Measurements from ENCODE around the gene DAAM2. TPM values are rescaled to one million over a fixed set of nuclear protein-coding genes. Genes with fewer than 3 reads are reported as not detected.

The DAAM2 gene
- total and polyA plus RNA-seq, 3 experiments from 2014 or later, result not detected

- Histone ChIP-seq H3K4me1 (ENCODE audit: insufficient read depth, low read length) (no peaks in the 10 kb centered on the region), H3K9me3 (ENCODE audit: low read length) (no peaks in the 10 kb centered on the region), H3K36me3 (ENCODE audit: insufficient read depth, low read length) (no peaks in the 10 kb centered on the region), H3K4me3 (ENCODE audit: low read length) (no peak overlapping the region), H3K27me3 (ENCODE audit: insufficient read depth, low read length, poor library complexity, severe bottlenecking) (no peaks in the 10 kb centered on the region), H3K27ac (ENCODE audit: low read depth, low read length) (no peak overlapping the region)
- H3K27me3 Mint-ChIP-seq, result peaks cover 6 to 9% of the 10 kb centered on the region in 2 donors
- peaks cover 0 to 2% (median 0%) of the 10 kb centered on the region in 5 donors for H3K9me3 Mint-ChIP-seq
- H3K36me3 Mint-ChIP-seq, result no peaks in the 10 kb centered on the region
- ChIA-PET CTCF (no interaction called here), POLR2A (no interaction called here)
- H3K4me3 Mint-ChIP-seq, result no peak overlapping the region
- no peak overlapping the region for H3K27ac Mint-ChIP-seq
- no peaks in the 10 kb centered on the region for H3K4me1 Mint-ChIP-seq
- no peak for DNase-seq
These were observed 31.8 kb upstream of the DAAM2 start for GRCh38 chr6:39760226-39760952.

- no peak overlapping the region for H3K27ac ChIP-seq (ENCODE audit: low read depth, low read length)
- ChIA-PET POLR2A (no interaction called here), CTCF (no interaction called here)
- H3K9me3 Mint-ChIP-seq, result peaks cover 0 to 4% (median 0%) of the 10 kb centered on the region in 5 donors
- H3K9me3 ChIP-seq (ENCODE audit: low read length), result no peaks in the 10 kb centered on the region
- no peak overlapping the region for H3K4me3 ChIP-seq (ENCODE audit: low read length)
- no peaks in the 10 kb centered on the region for H3K4me1 Mint-ChIP-seq
- no peak overlapping the region for H3K27ac Mint-ChIP-seq
- no peaks in the 10 kb centered on the region for H3K36me3 Mint-ChIP-seq
- H3K27me3 ChIP-seq (ENCODE audit: insufficient read depth, low read length, poor library complexity, severe bottlenecking), result no peaks in the 10 kb centered on the region
- peaks cover 9 to 10% of the 10 kb centered on the region in 2 donors for H3K27me3 Mint-ChIP-seq
- no peak for DNase-seq
- H3K4me3 Mint-ChIP-seq, result no peak overlapping the region
- no peaks in the 10 kb centered on the region for H3K36me3 ChIP-seq (ENCODE audit: insufficient read depth, low read length)
- no peaks in the 10 kb centered on the region for H3K4me1 ChIP-seq (ENCODE audit: insufficient read depth, low read length)
These were observed 26.6 kb upstream of the DAAM2 start for GRCh38 chr6:39765508-39766065.

- H3K27me3 Mint-ChIP-seq, result peaks cover 5 to 10% of the 10 kb centered on the region in 2 donors
- H3K4me3 Mint-ChIP-seq, result no peak overlapping the region
- Histone ChIP-seq H3K27me3 (ENCODE audit: insufficient read depth, low read length, poor library complexity, severe bottlenecking) (no peaks in the 10 kb centered on the region), H3K36me3 (ENCODE audit: insufficient read depth, low read length) (no peaks in the 10 kb centered on the region), H3K4me3 (ENCODE audit: low read length) (no peak overlapping the region), H3K9me3 (ENCODE audit: low read length) (no peaks in the 10 kb centered on the region), H3K27ac (ENCODE audit: low read depth, low read length) (no peak overlapping the region), H3K4me1 (ENCODE audit: insufficient read depth, low read length) (no peaks in the 10 kb centered on the region)
- H3K27ac Mint-ChIP-seq, result no peak overlapping the region
- ChIA-PET POLR2A (no interaction called here), CTCF (no interaction called here)
- no peaks in the 10 kb centered on the region for H3K4me1 Mint-ChIP-seq
- no peaks in the 10 kb centered on the region for H3K36me3 Mint-ChIP-seq
- peaks cover 0 to 2% (median 0%) of the 10 kb centered on the region in 5 donors for H3K9me3 Mint-ChIP-seq
- no peak for DNase-seq
These were observed 23.2 kb upstream of the DAAM2 start for GRCh38 chr6:39769012-39769411.

- Mint-ChIP-seq H3K27ac (no peak overlapping the region), H3K4me3 (no peak overlapping the region), H3K9me3 (peaks cover 0 to 2% (median 0%) of the 10 kb centered on the region in 5 donors), H3K4me1 (no peaks in the 10 kb centered on the region), H3K36me3 (no peaks in the 10 kb centered on the region), H3K27me3 (peaks cover 8 to 12% of the 10 kb centered on the region in 2 donors)
- Histone ChIP-seq H3K4me1 (ENCODE audit: insufficient read depth, low read length) (no peaks in the 10 kb centered on the region), H3K27ac (ENCODE audit: low read depth, low read length) (no peak overlapping the region), H3K27me3 (ENCODE audit: insufficient read depth, low read length, poor library complexity, severe bottlenecking) (no peaks in the 10 kb centered on the region), H3K36me3 (ENCODE audit: insufficient read depth, low read length) (no peaks in the 10 kb centered on the region), H3K9me3 (ENCODE audit: low read length) (no peaks in the 10 kb centered on the region), H3K4me3 (ENCODE audit: low read length) (no peak overlapping the region)
- CTCF ChIA-PET, result no interaction called here
- POLR2A ChIA-PET, result no interaction called here
- no peak for DNase-seq
These were observed 21.7 kb upstream of the DAAM2 start for GRCh38 chr6:39770446-39770845.

- Histone ChIP-seq H3K27me3 (ENCODE audit: insufficient read depth, low read length, poor library complexity, severe bottlenecking) (no peaks in the 10 kb centered on the region), H3K4me3 (ENCODE audit: low read length) (no peak overlapping the region), H3K27ac (ENCODE audit: low read depth, low read length) (no peak overlapping the region), H3K36me3 (ENCODE audit: insufficient read depth, low read length) (no peaks in the 10 kb centered on the region), H3K4me1 (ENCODE audit: insufficient read depth, low read length) (no peaks in the 10 kb centered on the region), H3K9me3 (ENCODE audit: low read length) (no peaks in the 10 kb centered on the region)
- H3K36me3 Mint-ChIP-seq, result no peaks in the 10 kb centered on the region
- H3K27ac Mint-ChIP-seq, result no peak overlapping the region
- POLR2A ChIA-PET, result no interaction called here
- no peak overlapping the region for H3K4me3 Mint-ChIP-seq
- H3K9me3 Mint-ChIP-seq, result no peaks in the 10 kb centered on the region
- H3K4me1 Mint-ChIP-seq, result no peaks in the 10 kb centered on the region
- DNase-seq, result no peak
- peaks cover 8% of the 10 kb centered on the region in 2 donors for H3K27me3 Mint-ChIP-seq
- CTCF ChIA-PET, result no interaction called here
These were observed 19.5 kb upstream of the DAAM2 start for GRCh38 chr6:39772559-39773273.

- H3K27me3 ChIP-seq (ENCODE audit: insufficient read depth, low read length, poor library complexity, severe bottlenecking), result no peaks in the 10 kb centered on the region
- Mint-ChIP-seq H3K9me3 (no peaks in the 10 kb centered on the region), H3K4me1 (no peaks in the 10 kb centered on the region), H3K4me3 (no peak overlapping the region), H3K27me3 (peaks cover 8% of the 10 kb centered on the region in 2 donors), H3K27ac (no peak overlapping the region), H3K36me3 (no peaks in the 10 kb centered on the region)
- H3K4me1 ChIP-seq (ENCODE audit: insufficient read depth, low read length), result no peaks in the 10 kb centered on the region
- no peaks in the 10 kb centered on the region for H3K36me3 ChIP-seq (ENCODE audit: insufficient read depth, low read length)
- POLR2A ChIA-PET, result no interaction called here
- CTCF ChIA-PET, result no interaction called here
- no peak overlapping the region for H3K27ac ChIP-seq (ENCODE audit: low read depth, low read length)
- DNase-seq, result no peak
- no peak overlapping the region for H3K4me3 ChIP-seq (ENCODE audit: low read length)
- no peaks in the 10 kb centered on the region for H3K9me3 ChIP-seq (ENCODE audit: low read length)
These were observed 18.4 kb upstream of the DAAM2 start for GRCh38 chr6:39773782-39774181.

- H3K4me1 Mint-ChIP-seq, result no peaks in the 10 kb centered on the region
- no peaks in the 10 kb centered on the region for H3K9me3 Mint-ChIP-seq
- peaks cover 2 to 4% of the 10 kb centered on the region in 2 donors for H3K27me3 Mint-ChIP-seq
- no peak overlapping the region for H3K4me3 Mint-ChIP-seq
- no peak overlapping the region for H3K27ac ChIP-seq (ENCODE audit: low read depth, low read length)
- no peaks in the 10 kb centered on the region for H3K36me3 ChIP-seq (ENCODE audit: insufficient read depth, low read length)
- no peaks in the 10 kb centered on the region for H3K4me1 ChIP-seq (ENCODE audit: insufficient read depth, low read length)
- H3K9me3 ChIP-seq (ENCODE audit: low read length), result no peaks in the 10 kb centered on the region
- no peak for DNase-seq
- CTCF ChIA-PET, result interaction anchor here (1.3 kb wide), 1 partner anchor 8 kb away, joined by 3 read pairs; no protein-coding TSS in a partner anchor
- no peak overlapping the region for H3K27ac Mint-ChIP-seq
- H3K36me3 Mint-ChIP-seq, result no peaks in the 10 kb centered on the region
- POLR2A ChIA-PET, result no interaction called here
- H3K27me3 ChIP-seq (ENCODE audit: insufficient read depth, low read length, poor library complexity, severe bottlenecking), result no peaks in the 10 kb centered on the region
- H3K4me3 ChIP-seq (ENCODE audit: low read length), result no peak overlapping the region
These were observed 15.6 kb upstream of the DAAM2 start for GRCh38 chr6:39776581-39776980.

GRCh38 chr6:39777218-39777617, 15.0 kb upstream of the DAAM2 start:
- Histone ChIP-seq H3K27ac (ENCODE audit: low read depth, low read length) (no peak overlapping the region), H3K36me3 (ENCODE audit: insufficient read depth, low read length) (no peaks in the 10 kb centered on the region), H3K4me1 (ENCODE audit: insufficient read depth, low read length) (no peaks in the 10 kb centered on the region), H3K9me3 (ENCODE audit: low read length) (no peaks in the 10 kb centered on the region), H3K27me3 (ENCODE audit: insufficient read depth, low read length, poor library complexity, severe bottlenecking) (no peaks in the 10 kb centered on the region), H3K4me3 (ENCODE audit: low read length) (no peak overlapping the region)
- POLR2A ChIA-PET, result no interaction called here
- H3K9me3 Mint-ChIP-seq, result no peaks in the 10 kb centered on the region
- H3K4me1 Mint-ChIP-seq, result no peaks in the 10 kb centered on the region
- H3K27ac Mint-ChIP-seq, result no peak overlapping the region
- no peak for DNase-seq
- peaks cover 2 to 4% of the 10 kb centered on the region in 2 donors for H3K27me3 Mint-ChIP-seq
- no peak overlapping the region for H3K4me3 Mint-ChIP-seq
- CTCF ChIA-PET, result interaction anchor here (1.3 kb wide), 1 partner anchor 7 kb away, joined by 3 read pairs; no protein-coding TSS in a partner anchor
- H3K36me3 Mint-ChIP-seq, result no peaks in the 10 kb centered on the region

All from CD8-positive, alpha-beta memory T cell (primary cell).